A549 (cell line): ENCODE measurements around the gene BICRA. TPM values are rescaled to one million over a fixed set of nuclear protein-coding genes. Genes with fewer than 3 reads are reported as not detected.
A peak's percentile ranks its signal among the peaks of the same experiment; 100 is the strongest.
"Not testable (repeated sequence)": the region's sequence is repeated elsewhere in the genome, so short reads cannot be mapped to it uniquely, and the experiment has no call there.

Experiments used
- ATAC-seq, 2 experiments: fragments of 200-7000 bp in 1 of 2; fragments of >200 bp in 1 of 2; cut with Nextera tagmentation in 1 of 2; cut with Tn5 transposase in 1 of 2; 3 replicates each; pipeline versions ENCODE4 v1.8.0 to v1.9.1; 2018 to 2020; ENCODE audit warnings: mild to moderate bottlenecking in 1 of 2, moderate library complexity in 1 of 2
- CTCF ChIA-PET: fragments of 300-600 bp; sonication (Branson Sonifier 250); formaldehyde crosslinking; extraction: SDS; loops from one replicate; lab custom pipeline; 2021; ENCODE audit warnings: antibody characterized with exemption, inconsistent platforms; lab: Yijun Ruan, JAX
- POLR2A ChIA-PET: fragments of 350-600 bp; formaldehyde crosslinking; extraction: SDS; loops from one replicate; lab custom pipeline; 2021; ENCODE audit warnings: antibody characterized with exemption, inconsistent platforms; lab: Yijun Ruan, JAX
- DNase-seq, 2 experiments: peaks; one replicate each; pipeline versions ENCODE4 v3.0.0 to v3.0.0-alpha.2; 2011 to 2016; ENCODE audit warnings: low read depth in 1 of 2, low spot score in 1 of 2
- FAIRE-seq: peaks from 2 replicates; lab custom pipeline; 2011; peaks lifted over from hg19 to GRCh38; lab: Jason Lieb, UNC
- H3K27ac ChIP-seq, 2 experiments: fragments of >200 bp; sonication (Bioruptor Twin); formaldehyde crosslinking; 3 replicates each; pipeline ENCODE4 v1.5.1; 2016 to 2017
- H3K4me1 ChIP-seq: fragments of >200 bp; sonication (Bioruptor Twin); formaldehyde crosslinking; 3 replicates; pipeline ENCODE4 v1.6.1; 2016
- H3K4me2 ChIP-seq: fragments of >200 bp; sonication (Bioruptor Twin); formaldehyde crosslinking; 3 replicates; pipeline ENCODE4 v1.6.1; 2016
- H3K4me3 ChIP-seq: fragments of >200 bp; sonication (Bioruptor Twin); formaldehyde crosslinking; 3 replicates; pipeline ENCODE4 v1.5.1; 2016
- H3K9me3 ChIP-seq: fragments of >200 bp; sonication (Bioruptor Twin); formaldehyde crosslinking; 3 replicates; pipeline ENCODE4 v1.6.1; 2016
- CBX8 ChIP-seq: fragments of 200-600 bp; sonication (generic); IDR thresholded peaks from 2 replicates; pipeline ENCODE4 v1.6.1; 2016
- CEBPB ChIP-seq, 2 experiments: fragments of >200 bp in 1 of 2; sonication (Bioruptor Twin) in 1 of 2; formaldehyde crosslinking in 1 of 2; IDR thresholded peaks; 2 replicates each; pipeline ENCODE4 v1.6.1; 2012 to 2016
- CHD4 ChIP-seq: fragments of 200-600 bp; sonication (generic); IDR thresholded peaks from 2 replicates; pipeline ENCODE4 v1.6.1; 2016; ENCODE audit warnings: antibody characterized with exemption, mild to moderate bottlenecking, borderline replicate concordance
- FOSB ChIP-seq: fragments of 250-450 bp; sonication (Bioruptor Pico); IDR thresholded peaks from 2 replicates; pipeline ENCODE4 v1.5.0; 2020; ENCODE audit warnings: mild to moderate bottlenecking, moderate library complexity
- FOSL2 ChIP-seq, 2 experiments: fragments of 450-650 bp in 1 of 2; fragments of >200 bp in 1 of 2; sonication (Bioruptor Twin) in 1 of 2; formaldehyde crosslinking; IDR thresholded peaks; 2 replicates each; pipeline versions ENCODE4 v1.5.0 to v1.6.1; 2016 to 2020; ENCODE audit warnings: mild to moderate bottlenecking in 1 of 2, moderate library complexity in 1 of 2
- GATA3 ChIP-seq: IDR thresholded peaks from 2 replicates; pipeline ENCODE4 v1.6.1; 2012; ENCODE audit warnings: borderline replicate concordance
- HDAC2 ChIP-seq: fragments of 200-600 bp; sonication (generic); IDR thresholded peaks from 2 replicates; pipeline ENCODE4 v1.6.1; 2016
- HEYL ChIP-seq: fragments of 250-450 bp; sonication (Bioruptor Pico); IDR thresholded peaks from 2 replicates; pipeline ENCODE4 v1.8.0; 2021; ENCODE audit warnings: mild to moderate bottlenecking, moderate library complexity
- KDM1A ChIP-seq: fragments of 200-600 bp; sonication (generic); IDR thresholded peaks from 2 replicates; pipeline ENCODE4 v1.6.1; 2016; ENCODE audit warnings: low read depth, mild to moderate bottlenecking
- RARB ChIP-seq: fragments of 250-450 bp; sonication (Bioruptor Pico); IDR thresholded peaks from 2 replicates; pipeline ENCODE4 v1.8.0; 2021; ENCODE audit warnings: mild to moderate bottlenecking, moderate library complexity
- SMC3 ChIP-seq: fragments of >200 bp; sonication (Bioruptor Twin); formaldehyde crosslinking; IDR thresholded peaks from 3 replicates; pipeline ENCODE4 v1.6.1; 2018; ENCODE audit warnings: inconsistent platforms
- SREBF2 ChIP-seq: fragments of 450-650 bp; IDR thresholded peaks from 2 replicates; pipeline ENCODE4 v1.6.1; 2014; ENCODE audit warnings: mild to moderate bottlenecking, moderate library complexity
- ZFP36 ChIP-seq: fragments of 450-650 bp; IDR thresholded peaks from 2 replicates; pipeline ENCODE4 v1.6.1; 2014; ENCODE audit warnings: borderline replicate concordance; ENCODE audit not compliant: partially characterized antibody
- ZSCAN20 ChIP-seq: fragments of 250-450 bp; sonication (Bioruptor Pico); IDR thresholded peaks from 2 replicates; pipeline ENCODE4 v1.8.0; 2022; ENCODE audit warnings: mild to moderate bottlenecking, moderate library complexity
- WGBS: methylation state at CpG from one replicate; pipeline ENCODE4 v1.1.6; 2017; ENCODE audit errors: missing lambda C conversion rate; 5-methylcytosine and 5-hydroxymethylcytosine counted together
- polyA plus RNA-seq, 4 experiments: library from polyadenylated mRNA; depleted of rRNA in 3 of 4; stranded (reverse); fragments of >200 nt; fragmentation: RNase III in 1 of 4; extraction: RNeasy Plus Mini Kit Qiagen cat#74134 plus additional on column Dnase treatment in 1 of 4; gene quantifications; 2 replicates in 3 of 4; 3 replicates in 1 of 4; pipeline ENCODE4 v1.2.3, GENCODE V29; 2011 to 2017
- TF ChIP-seq, protein P1 (sequence below): fragments of >200 bp; sonication (Bioruptor Twin); formaldehyde crosslinking; IDR thresholded peaks from 2 replicates; pipeline ENCODE4 v1.6.1; 2016
- TF ChIP-seq, protein P2 (sequence below): IDR thresholded peaks from 2 replicates; pipeline ENCODE4 v1.6.1; 2012

BICRA gene
- polyA plus RNA-seq, 2 of the 4 experiments (the other 2 are of a cell fraction), result 0.83 to 12.4 TPM

DNA sequence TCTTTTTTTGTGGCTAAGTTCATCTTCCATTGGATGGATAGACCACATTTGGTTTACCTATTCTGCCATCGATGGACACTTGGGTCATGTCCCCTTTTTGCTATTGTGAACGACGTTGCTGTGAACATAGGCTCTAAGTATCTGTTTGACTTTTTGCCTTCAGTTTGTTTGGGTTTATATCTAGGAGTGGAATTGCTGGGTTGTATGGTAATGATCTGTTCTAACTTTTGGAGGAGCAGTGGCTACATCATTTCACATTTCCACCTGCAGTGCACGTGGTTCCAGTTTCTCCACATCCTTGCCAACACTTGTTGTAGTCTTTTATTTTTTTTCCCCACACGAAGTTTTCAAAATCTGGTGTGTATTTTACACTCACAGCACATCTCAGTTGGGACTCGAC lies 21.7 kb downstream of the BICRA start:
- Histone ChIP-seq H3K4me3 (no peak overlapping the region), H3K4me1 (peaks cover 14% of the 10 kb centered on the region), H3K9me3 (no peaks in the 10 kb centered on the region), H3K27ac (no peak overlapping the region), H3K4me2 (no peak overlapping the region)
- 89% methylated on average over 6 of the region's 6 CpGs for WGBS
- ChIA-PET CTCF (no interaction called here), POLR2A (no interaction called here)
- ATAC-seq (no peak), DNase-seq (no peak), FAIRE-seq (peak; percentile 82)
- TF ChIP-seq GATA3 (no peak), SMC3 (no peak), FOSL2 (IDR thresholded peaks at IDR 0.05) (no peak), FOSL2 (CRISPR knock-in tag; IDR thresholded peaks at IDR 0.05) (no peak), ZSCAN20 (CRISPR knock-in tag) (no peak), ZFP36 (peak; percentile 24)

DNA sequence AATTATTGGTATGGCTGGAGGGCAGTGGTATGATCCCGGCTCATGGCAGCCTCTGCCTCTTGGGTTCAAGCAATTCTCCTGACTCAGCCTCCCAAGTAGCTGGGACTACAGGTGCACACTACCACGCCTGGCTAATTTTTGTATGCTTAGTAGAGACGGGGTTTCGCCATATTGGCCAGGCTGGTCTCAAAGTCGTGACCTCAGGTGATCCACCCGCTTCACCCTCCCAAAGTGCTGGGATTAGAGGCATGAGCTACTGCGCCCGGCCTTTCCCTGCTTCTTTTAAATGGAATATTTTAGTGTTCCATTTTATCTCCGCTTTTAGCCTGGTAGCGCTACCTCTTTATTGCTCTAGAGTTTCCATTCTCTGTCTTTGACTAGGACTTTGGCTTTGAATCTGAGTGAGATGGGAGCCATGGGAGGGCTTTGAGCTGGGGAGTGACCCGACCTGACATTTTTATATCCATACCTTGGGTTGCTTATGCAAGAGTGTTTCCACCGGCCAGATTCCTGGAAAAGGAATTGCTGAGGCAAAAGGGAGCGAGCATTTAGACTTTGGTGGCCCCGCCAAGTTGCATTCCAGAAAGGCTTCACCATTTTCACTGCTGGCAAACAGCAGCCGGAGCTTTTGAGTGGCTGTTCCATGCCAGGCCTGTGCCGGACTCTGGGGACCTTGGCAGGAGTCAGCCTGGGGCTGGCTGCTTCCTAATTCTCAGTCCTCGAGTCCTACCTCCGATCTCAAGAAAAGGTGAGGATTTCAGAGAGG lies 22.9 kb downstream of the BICRA start:
- FAIRE-seq, result no peak
- peaks cover 14% of the 10 kb centered on the region for H3K4me1 ChIP-seq
- no peak for TF ChIP-seq HDAC2
- TF ChIP-seq, protein P1, sequence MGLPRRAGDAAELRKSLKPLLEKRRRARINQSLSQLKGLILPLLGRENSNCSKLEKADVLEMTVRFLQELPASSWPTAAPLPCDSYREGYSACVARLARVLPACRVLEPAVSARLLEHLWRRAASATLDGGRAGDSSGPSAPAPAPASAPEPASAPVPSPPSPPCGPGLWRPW, result no peak
- TF ChIP-seq CEBPB (IDR thresholded peaks at IDR 0.05), result no peak
- no peak for TF ChIP-seq SREBF2
- TF ChIP-seq, all 56 proteins: peak for 0
- ChIA-PET POLR2A (no interaction called here), CTCF (interaction anchor here (0.8 to 1.5 kb wide), 3 partner anchors 10 to 158 kb away, joined by 3 to 4 read pairs (median 3); no protein-coding TSS in a partner anchor)
- 93% methylated on average over 18 of the region's 18 CpGs for WGBS
- Histone ChIP-seq H3K4me3 (no peak overlapping the region), H3K9me3 (no peaks in the 10 kb centered on the region), H3K27ac (no peak overlapping the region), H3K4me2 (no peak overlapping the region)
- no peak for DNase-seq
- no peak for ATAC-seq

DNA sequence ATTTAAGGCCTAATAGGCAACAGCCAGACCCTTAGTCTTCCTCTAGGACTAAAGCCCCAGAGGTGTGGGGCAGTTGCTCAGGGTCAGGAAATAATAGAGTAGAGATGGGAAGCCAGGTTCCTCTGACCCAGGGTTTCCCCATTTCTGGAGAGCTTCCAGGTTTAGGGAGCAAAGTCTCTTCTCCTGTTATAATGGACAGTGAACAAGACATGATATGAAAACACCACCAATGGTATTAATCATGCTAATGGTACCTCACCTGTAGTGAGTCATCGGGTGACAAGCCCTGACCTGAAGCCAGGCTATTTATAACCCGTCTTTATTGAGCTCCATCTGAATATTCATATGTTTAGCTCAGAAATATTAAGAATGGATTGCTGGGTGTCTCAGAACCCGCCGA lies 24.6 kb downstream of the BICRA start:
- WGBS, result 84% methylated on average over 4 of the region's 4 CpGs
- ChIA-PET CTCF (interaction anchor here (0.8 to 1.8 kb wide), 5 partner anchors 25 to 230 kb away, joined by 3 to 4 read pairs (median 4); partner anchors contain the start of gene NAPA), POLR2A (no interaction called here)
- no peak for TF ChIP-seq FOSB
- no peak for TF ChIP-seq GATA3
- no peak for TF ChIP-seq FOSL2 (IDR thresholded peaks at IDR 0.05)
- TF ChIP-seq FOSL2 (CRISPR knock-in tag; IDR thresholded peaks at IDR 0.05), result peak; percentile 38
- no peak for TF ChIP-seq RARB
- no peak for TF ChIP-seq ZFP36
- no peak for TF ChIP-seq KDM1A
- no peak for TF ChIP-seq CBX8
- TF ChIP-seq, protein P2, sequence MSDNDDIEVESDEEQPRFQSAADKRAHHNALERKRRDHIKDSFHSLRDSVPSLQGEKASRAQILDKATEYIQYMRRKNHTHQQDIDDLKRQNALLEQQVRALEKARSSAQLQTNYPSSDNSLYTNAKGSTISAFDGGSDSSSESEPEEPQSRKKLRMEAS, result no peak
- peaks cover 14% of the 10 kb centered on the region for H3K4me1 ChIP-seq
- DNase-seq (no peak), FAIRE-seq (no peak), ATAC-seq (no peak; a peak in 1 of 6 replicates)
- H3K4me2 ChIP-seq, result no peak overlapping the region
- no peak overlapping the region for H3K4me3 ChIP-seq
- no peak overlapping the region for H3K27ac ChIP-seq
- H3K9me3 ChIP-seq, result no peaks in the 10 kb centered on the region

DNA sequence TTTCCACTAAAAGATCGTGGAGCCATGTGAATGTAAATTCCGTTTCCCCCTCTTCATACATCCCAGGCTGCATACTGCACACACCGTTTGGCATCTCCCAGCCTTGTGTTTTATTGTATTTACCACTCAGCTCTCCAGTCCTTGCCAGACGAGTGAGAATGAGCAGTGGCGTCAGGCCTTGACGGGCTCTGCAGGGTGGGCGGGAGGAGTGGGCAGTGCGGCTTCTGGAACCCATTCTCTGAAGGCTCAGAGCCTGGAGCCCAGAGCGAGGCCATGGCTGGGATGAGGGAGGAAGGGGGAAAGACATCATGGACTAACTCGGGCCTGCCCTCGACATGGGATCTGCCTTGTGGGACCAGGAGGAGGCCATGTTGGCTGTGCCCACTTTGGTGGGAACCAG lies 25.1 kb downstream of the BICRA start:
- POLR2A ChIA-PET, result interaction anchor here (0.7 kb wide), 1 partner anchor 8 kb away, joined by 5 read pairs; no protein-coding TSS in a partner anchor
- no peak for ATAC-seq
- CTCF ChIA-PET, result interaction anchor here (1.0 to 1.8 kb wide), 4 partner anchors 26 to 119 kb away, joined by 3 to 4 read pairs (median 4); partner anchors contain the start of gene NAPA
- no peak overlapping the region for H3K27ac ChIP-seq
- TF ChIP-seq CHD4, result no peak
- TF ChIP-seq HEYL (CRISPR knock-in tag), result no peak
- TF ChIP-seq, all 56 proteins: peak for 0
- 93% methylated on average over 11 of the region's 11 CpGs for WGBS
- no peak for FAIRE-seq
- Histone ChIP-seq H3K4me1 (peaks cover 14% of the 10 kb centered on the region), H3K4me2 (no peak overlapping the region), H3K9me3 (no peaks in the 10 kb centered on the region), H3K4me3 (no peak overlapping the region)
- DNase-seq, result no peak

DNA sequence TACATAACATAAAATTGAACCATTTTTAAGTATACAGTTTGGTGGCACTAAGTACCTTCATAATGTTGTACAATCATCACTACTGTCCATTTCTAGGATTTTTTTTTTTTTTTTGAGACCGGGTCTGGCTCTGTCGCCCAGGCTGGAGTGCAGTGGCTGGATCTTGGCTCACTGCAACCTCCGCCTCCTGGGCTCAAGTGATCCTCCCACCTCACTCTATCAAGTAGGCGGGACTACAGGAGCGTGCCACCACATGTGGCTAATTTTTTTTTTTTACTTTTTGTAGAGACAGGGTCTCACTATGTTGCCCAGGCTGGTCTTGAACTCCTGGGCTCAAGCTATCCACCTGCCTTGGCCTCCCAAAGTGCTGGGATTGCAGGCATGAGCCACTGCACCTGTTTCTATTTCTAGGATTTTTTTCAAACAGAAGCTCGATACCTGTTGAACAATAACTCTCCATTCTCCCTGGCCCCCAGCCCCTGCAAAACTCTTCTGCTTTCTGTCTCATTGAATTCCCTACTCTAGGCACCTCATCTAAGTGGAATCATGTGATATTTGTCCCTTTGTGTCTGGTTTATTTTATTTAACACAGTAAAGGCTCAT lies 26.3 kb downstream of the BICRA start:
- H3K27ac ChIP-seq, H3K9me3 ChIP-seq, DNase-seq, ATAC-seq, POLR2A ChIA-PET, FAIRE-seq, H3K4me2 ChIP-seq, H3K4me3 ChIP-seq: not testable (repeated sequence)
- CTCF ChIA-PET, result interaction anchor here (1.1 to 1.2 kb wide), 2 partner anchors 9 to 43 kb away, joined by 3 read pairs; no protein-coding TSS in a partner anchor
- H3K4me1 ChIP-seq, result peaks cover 14% of the 10 kb centered on the region
- WGBS, result 95% methylated on average over 6 of the region's 6 CpGs
